Right lung (tissue), 5 donors: ENCODE results near the gene PBX4. TPM values are rescaled to one million over a fixed set of nuclear protein-coding genes. Genes with fewer than 3 reads are reported as not detected.
A peak's percentile ranks its signal among the peaks of the same experiment; 100 is the strongest.

ENCODE experiments used
- DNase-seq, 2 donors: peaks; one replicate each; pipeline ENCODE4 v3.0.0-alpha.2; 2013
- polyA plus RNA-seq, 5 donors: library from polyadenylated mRNA; unstranded; fragments of 120-200 nt; gene quantifications; one replicate each; pipeline versions ENCODE4 v1.2.1 to v1.2.3, GENCODE V29; 2013; ENCODE audit warnings: inconsistent platforms in 1 of 5, low replicate concordance in 1 of 5; ENCODE audit not compliant: insufficient read length in 5 of 5, insufficient read depth in 1 of 5

Gene PBX4
- polyA plus RNA-seq, 5 donors: 12.0 to 23.5 (median 17.4) TPM

GRCh38 chr19:19650331-19650730 is 31.8 kb upstream of the PBX4 start:
- no peak for DNase-seq

GRCh38 chr19:19649580-19649995 is 31.1 kb upstream of the PBX4 start:
- DNase-seq: no peak

GRCh38 chr19:19649155-19649554 is 30.7 kb upstream of the PBX4 start:
- no peak for DNase-seq

- no peak for DNase-seq
Measured at GRCh38 chr19:19647037-19647835, 28.7 kb upstream of the PBX4 start.

- no peak for DNase-seq
Measured at GRCh38 chr19:19645233-19645870, 26.9 kb upstream of the PBX4 start.

GRCh38 chr19:19644054-19644388 is 25.5 kb upstream of the PBX4 start:
- DNase-seq: no peak

GRCh38 chr19:19643158-19644053 is 24.9 kb upstream of the PBX4 start, which contains the start of gene GMIP:
GMIP (minus strand) TSS chr19:19643657; CDS start chr19:19643529, 128 bp downstream.
- peak; percentile 57 to 62 for DNase-seq

GRCh38 chr19:19642506-19643157 is 24.1 kb upstream of the PBX4 start:
- DNase-seq: no peak

GRCh38 chr19:19637523-19638251 is 19.2 kb upstream of the PBX4 start:
- DNase-seq: no peak

- no peak for DNase-seq
Measured at GRCh38 chr19:19637186-19637522, 18.7 kb upstream of the PBX4 start.

GRCh38 chr19:19636573-19637185 is 18.2 kb upstream of the PBX4 start:
- DNase-seq: no peak

GRCh38 chr19:19635313-19635702 is 16.8 kb upstream of the PBX4 start:
- DNase-seq: no peak

- DNase-seq: no peak
Measured at GRCh38 chr19:19634516-19635312, 16.2 kb upstream of the PBX4 start.

GRCh38 chr19:19633711-19634515 is 15.4 kb upstream of the PBX4 start:
- no peak for DNase-seq

- DNase-seq: no peak
Measured at GRCh38 chr19:19632661-19633060, 14.2 kb upstream of the PBX4 start.

- DNase-seq: no peak
Measured at GRCh38 chr19:19631346-19631745, 12.9 kb upstream of the PBX4 start.

- no peak for DNase-seq
Measured at GRCh38 chr19:19630426-19630825, 11.9 kb upstream of the PBX4 start.

- no peak for DNase-seq
Measured at GRCh38 chr19:19630062-19630414, 11.6 kb upstream of the PBX4 start.

- DNase-seq: peak; percentile 48 to 73
Measured at GRCh38 chr19:19628501-19629134, 10.1 kb upstream of the PBX4 start.
